Endodermal cell (in vitro differentiated cells): ENCODE results near the gene KCP. TPM values are rescaled to one million over a fixed set of nuclear protein-coding genes. Genes with fewer than 3 reads are reported as not detected.

Experiments
- DNase-seq: peaks from one replicate; pipeline ENCODE4 v3.0.0-alpha.2; 2017
- H3K27ac ChIP-seq: 2 replicates; pipeline ENCODE4 v1.5.1; 2013; ENCODE audit warnings: mild to moderate bottlenecking, low read depth, low read length, moderate library complexity
- H3K27me3 ChIP-seq: 2 replicates; pipeline ENCODE4 v1.6.1; 2013; ENCODE audit warnings: mild to moderate bottlenecking, low read length, moderate library complexity; ENCODE audit not compliant: insufficient read depth, control insufficient read depth, poor library complexity, severe bottlenecking
- H3K36me3 ChIP-seq: 2 replicates; pipeline ENCODE4 v1.7.0; 2013; ENCODE audit warnings: mild to moderate bottlenecking, low read length, moderate library complexity; ENCODE audit not compliant: control insufficient read depth, insufficient read depth
- H3K4me1 ChIP-seq: one replicate; pipeline ENCODE4 v1.7.0; 2013; ENCODE audit warnings: low read length; ENCODE audit not compliant: control insufficient read depth, insufficient read depth
- H3K4me3 ChIP-seq: 2 replicates; pipeline ENCODE4 v1.5.1; 2013; ENCODE audit warnings: mild to moderate bottlenecking, low read length, moderate library complexity
- H3K9ac ChIP-seq: 2 replicates; pipeline ENCODE4 v1.6.1; 2013; ENCODE audit warnings: mild to moderate bottlenecking, low read length, moderate library complexity; ENCODE audit not compliant: poor library complexity, severe bottlenecking; ENCODE audit errors: extremely low read depth
- H3K9me3 ChIP-seq: 2 replicates; pipeline ENCODE4 v1.6.1; 2013; ENCODE audit warnings: mild to moderate bottlenecking, low read length, moderate library complexity; ENCODE audit not compliant: control insufficient read depth
- H3K27ac Mint-ChIP-seq: 2 replicates; pipeline ENCODE4 v1.8.0; 2020; ENCODE audit warnings: mixed read lengths
- H3K27me3 Mint-ChIP-seq: 2 replicates; pipeline ENCODE4 v1.8.0; 2021; ENCODE audit warnings: mild to moderate bottlenecking, mixed read lengths; ENCODE audit not compliant: insufficient read depth
- H3K36me3 Mint-ChIP-seq: 2 replicates; pipeline ENCODE4 v1.8.0; 2020; ENCODE audit warnings: low read depth, mixed read lengths
- H3K4me1 Mint-ChIP-seq: 2 replicates; pipeline ENCODE4 v1.8.0; 2020; ENCODE audit warnings: mixed read lengths
- H3K4me3 Mint-ChIP-seq: 2 replicates; pipeline ENCODE4 v1.8.0; 2020; ENCODE audit warnings: mild to moderate bottlenecking, moderate library complexity, mixed read lengths
- H3K9me3 Mint-ChIP-seq: 2 replicates; pipeline ENCODE4 v1.8.0; 2020; ENCODE audit warnings: mild to moderate bottlenecking, mixed read lengths
- CTCF ChIP-seq: fragments of 200-600 bp; sonication (generic); conservative IDR thresholded peaks from 2 replicates; pipeline ENCODE4 v1.5.0; 2021; ENCODE audit warnings: antibody characterized with exemption, mild to moderate bottlenecking
- WGBS, 2 experiments: methylation state at CpG; one replicate each; pipeline versions ENCODE4 v1.1.5 to v1.1.7; 2013; ENCODE audit warnings: missing lambda C conversion rate in 2 of 2, mixed read lengths in 1 of 2; ENCODE audit not compliant: insufficient coverage in 1 of 2, insufficient read length in 1 of 2; 5-methylcytosine and 5-hydroxymethylcytosine counted together
- total RNA-seq, 2 donors: library from RNA; stranded (reverse); fragmentation: NEBNext Ultra II Directional in 1 of 2; extraction: Animal tissue kit (Norgen Biotek cat#: 25700) in 1 of 2; gene quantifications; 2 replicates in 1 of 2; 3 replicates in 1 of 2; pipeline ENCODE4 v1.2.1, GENCODE V29; 2021

KCP gene
- total RNA-seq, 2 donors from 2014 or later: 21.1 to 33.3 TPM

DNA sequence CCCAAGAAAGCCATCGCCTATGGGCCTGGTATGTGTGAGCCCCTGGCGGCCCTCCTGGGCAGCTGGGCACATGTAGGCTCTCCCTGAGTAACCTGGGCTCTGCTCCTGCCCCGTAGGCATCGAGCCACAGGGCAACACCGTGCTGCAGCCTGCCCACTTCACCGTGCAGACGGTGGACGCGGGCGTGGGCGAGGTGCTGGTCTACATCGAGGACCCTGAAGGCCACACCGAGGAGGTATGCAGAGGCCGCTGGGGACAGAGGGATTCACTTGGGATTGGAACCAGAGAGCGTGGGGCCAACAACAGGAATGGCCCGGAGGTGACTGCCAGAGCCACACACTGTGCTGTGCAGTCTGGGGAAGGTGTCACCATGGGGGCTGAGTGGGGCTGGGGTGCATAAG lies 73.0 kb downstream of the KCP start:
- Mint-ChIP-seq H3K4me3 (no peak overlapping the region), H3K4me1 (peaks cover 8% of the 10 kb centered on the region), H3K9me3 (no peaks in the 10 kb centered on the region), H3K27me3 (no peaks in the 10 kb centered on the region), H3K36me3 (peaks cover 1% of the 10 kb centered on the region), H3K27ac (no peak overlapping the region)
- TF ChIP-seq CTCF: no peak
- no peak for DNase-seq
- Histone ChIP-seq H3K9ac (no peak overlapping the region), H3K27ac (no peak overlapping the region), H3K27me3 (no peaks in the 10 kb centered on the region), H3K36me3 (peaks cover 19% of the 10 kb centered on the region), H3K4me3 (no peak overlapping the region), H3K9me3 (no peaks in the 10 kb centered on the region), H3K4me1 (peaks cover 7% of the 10 kb centered on the region)
- WGBS, 2 experiments: 94 to 98% methylated on average over 15 to 16 of the region's 16 CpGs

DNA sequence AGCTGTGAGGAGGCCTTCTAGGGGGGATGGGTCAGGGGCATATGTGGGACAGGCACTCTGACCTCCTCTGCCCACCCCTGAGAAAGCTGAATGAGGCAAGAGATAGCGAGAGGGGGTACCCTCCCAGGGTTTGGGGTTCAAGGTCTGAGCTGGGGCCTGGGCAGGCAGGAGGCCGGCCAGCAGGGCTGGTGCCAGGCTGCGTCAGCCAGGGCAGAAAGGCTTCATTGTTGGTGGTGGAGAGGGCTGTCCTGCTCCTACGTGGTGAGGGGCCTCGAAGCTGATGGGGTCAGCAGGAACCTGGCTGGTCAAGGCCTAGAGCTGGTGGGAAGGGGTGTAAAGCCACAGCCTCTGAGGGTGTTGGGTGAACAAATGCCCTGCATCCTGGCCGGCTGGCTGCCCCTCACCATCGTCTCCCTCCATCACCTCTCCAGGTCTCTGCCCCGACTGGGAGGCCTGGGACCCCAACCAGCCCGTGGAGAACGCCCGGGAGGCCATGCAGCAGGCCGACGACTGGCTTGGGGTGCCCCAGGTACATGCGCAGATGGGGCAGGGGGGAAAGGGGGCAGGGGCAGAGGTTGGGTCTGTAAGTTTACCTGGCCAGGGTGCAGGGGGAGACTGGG lies 73.7 kb downstream of the KCP start:
- Mint-ChIP-seq H3K9me3 (no peaks in the 10 kb centered on the region), H3K4me3 (no peak overlapping the region), H3K4me1 (peaks cover 11% of the 10 kb centered on the region), H3K27ac (no peak overlapping the region), H3K27me3 (peaks cover 3% of the 10 kb centered on the region), H3K36me3 (no peaks in the 10 kb centered on the region)
- no peak for DNase-seq
- Histone ChIP-seq H3K27me3 (no peaks in the 10 kb centered on the region), H3K9ac (no peak overlapping the region), H3K27ac (no peak overlapping the region), H3K4me1 (peaks cover 7% of the 10 kb centered on the region), H3K9me3 (no peaks in the 10 kb centered on the region), H3K4me3 (no peak overlapping the region), H3K36me3 (peaks cover 19% of the 10 kb centered on the region)
- TF ChIP-seq CTCF: no peak
- WGBS, 2 experiments: 92 to 100% methylated on average over 1 to 14 of the region's 14 CpGs

GRCh38 chr7:128835790-128836641 lies 74.5 kb downstream of the KCP start:
- peaks cover 4% of the 10 kb centered on the region for H3K27me3 ChIP-seq
- H3K9ac ChIP-seq: no peak overlapping the region
- TF ChIP-seq CTCF: no peak
- H3K4me1 Mint-ChIP-seq: peaks cover 11% of the 10 kb centered on the region
- peaks cover 11% of the 10 kb centered on the region for H3K27me3 Mint-ChIP-seq
- no peaks in the 10 kb centered on the region for H3K9me3 ChIP-seq
- H3K27ac ChIP-seq: no peak overlapping the region
- 91 to 94% methylated on average over 6 to 14 of the region's 14 CpGs for WGBS, 2 experiments
- no peak for DNase-seq
- no peak overlapping the region for H3K4me3 Mint-ChIP-seq
- peaks cover 15% of the 10 kb centered on the region for H3K36me3 ChIP-seq
- H3K9me3 Mint-ChIP-seq: no peaks in the 10 kb centered on the region
- H3K4me3 ChIP-seq: no peak overlapping the region
- peaks cover 7% of the 10 kb centered on the region for H3K4me1 ChIP-seq
- no peak overlapping the region for H3K27ac Mint-ChIP-seq
- H3K36me3 Mint-ChIP-seq: no peaks in the 10 kb centered on the region
